Measurements from ENCODE around the gene FRMD4B. TPM values are rescaled to one million over a fixed set of nuclear protein-coding genes. Genes with fewer than 3 reads are reported as not detected.
A peak's percentile ranks its signal among the peaks of the same experiment; 100 is the strongest.

Gene FRMD4B
- total RNA-seq, 3 donors from 2014 or later, result 31.1 to 49.5 (median 35.0) TPM

- intact Hi-C loops (cut with DNase I; ENCODE audit: low total_unique reads), result loop anchor here (10.0 kb wide), 1 partner anchor 135 kb away; no protein-coding TSS in a partner anchor
- no peak overlapping the region for H3K27ac ChIP-seq
- H3K4me3 ChIP-seq, result no peak overlapping the region
- TF ChIP-seq POLR2AphosphoS5 (IDR thresholded peaks at IDR 0.05) (no peak), CTCF (IDR thresholded peaks at IDR 0.05) (no peak)
- DNase-seq (ENCODE audit: low spot score in 2 of 2), result no peak
- H3K9me3 ChIP-seq, result no peaks in the 10 kb centered on the region
- no peaks in the 10 kb centered on the region for H3K27me3 ChIP-seq
- no peaks in the 10 kb centered on the region for H3K36me3 ChIP-seq
- H3K4me1 ChIP-seq, result no peaks in the 10 kb centered on the region
These were observed 85.6 kb downstream of the FRMD4B start for GRCh38 chr3:69300296-69300695.

GRCh38 chr3:69299344-69299743 is 86.5 kb downstream of the FRMD4B start:
- no peaks in the 10 kb centered on the region for H3K9me3 ChIP-seq
- H3K27me3 ChIP-seq, result no peaks in the 10 kb centered on the region
- no peaks in the 10 kb centered on the region for H3K36me3 ChIP-seq
- DNase-seq (ENCODE audit: low spot score in 2 of 2), result no peak
- intact Hi-C loops (cut with DNase I; ENCODE audit: low total_unique reads), result no loop called here
- no peak overlapping the region for H3K4me3 ChIP-seq
- H3K27ac ChIP-seq, result no peak overlapping the region
- H3K4me1 ChIP-seq, result no peaks in the 10 kb centered on the region
- TF ChIP-seq CTCF (IDR thresholded peaks at IDR 0.05) (no peak), POLR2AphosphoS5 (IDR thresholded peaks at IDR 0.05) (no peak), POLR2A (IDR thresholded peaks at IDR 0.05) (no peak)

- no peaks in the 10 kb centered on the region for H3K4me1 ChIP-seq
- TF ChIP-seq CTCF (IDR thresholded peaks at IDR 0.05) (no peak), POLR2AphosphoS5 (IDR thresholded peaks at IDR 0.05) (no peak), POLR2A (IDR thresholded peaks at IDR 0.05) (no peak)
- no peak for DNase-seq (ENCODE audit: low spot score in 2 of 2)
- no peaks in the 10 kb centered on the region for H3K9me3 ChIP-seq
- no peak overlapping the region for H3K4me3 ChIP-seq
- H3K27me3 ChIP-seq, result no peaks in the 10 kb centered on the region
- no peaks in the 10 kb centered on the region for H3K36me3 ChIP-seq
- intact Hi-C loops (cut with DNase I; ENCODE audit: low total_unique reads), result no loop called here
- H3K27ac ChIP-seq, result no peak overlapping the region
These were observed 88.4 kb downstream of the FRMD4B start for GRCh38 chr3:69297501-69297900.

- TF ChIP-seq POLR2A (IDR thresholded peaks at IDR 0.05) (no peak), CTCF (IDR thresholded peaks at IDR 0.05) (no peak), POLR2AphosphoS5 (IDR thresholded peaks at IDR 0.05) (no peak)
- no peak for DNase-seq (ENCODE audit: low spot score in 2 of 2)
- Histone ChIP-seq H3K4me3 (no peak overlapping the region), H3K27ac (no peak overlapping the region), H3K4me1 (no peaks in the 10 kb centered on the region), H3K9me3 (no peaks in the 10 kb centered on the region), H3K36me3 (no peaks in the 10 kb centered on the region), H3K27me3 (no peaks in the 10 kb centered on the region)
- intact Hi-C loops (cut with DNase I; ENCODE audit: low total_unique reads), result no loop called here
These were observed 88.9 kb downstream of the FRMD4B start for GRCh38 chr3:69296995-69297394.

- DNase-seq (ENCODE audit: low spot score in 2 of 2), result no peak
- no peaks in the 10 kb centered on the region for H3K36me3 ChIP-seq
- no peaks in the 10 kb centered on the region for H3K4me1 ChIP-seq
- peak overlapping the region; percentile 54 to 64 for H3K27ac ChIP-seq
- no peak for TF ChIP-seq POLR2A (IDR thresholded peaks at IDR 0.05)
- TF ChIP-seq CTCF (IDR thresholded peaks at IDR 0.05), result no peak
- TF ChIP-seq POLR2AphosphoS5 (IDR thresholded peaks at IDR 0.05), result no peak
- H3K9me3 ChIP-seq, result no peaks in the 10 kb centered on the region
- intact Hi-C loops (cut with DNase I; ENCODE audit: low total_unique reads), result no loop called here
- H3K4me3 ChIP-seq, result no peak overlapping the region
- H3K27me3 ChIP-seq, result no peaks in the 10 kb centered on the region
These were observed 91.7 kb downstream of the FRMD4B start for GRCh38 chr3:69294014-69294766.
